Vagina (tissue), 2 donors: ENCODE measurements around the gene E2F6.

Experiments
- CTCF ChIP-seq, 3 experiments: fragments of 450-650 bp in 2 of 3; fragments of 200-600 bp in 1 of 3; sonication (generic) in 1 of 3; IDR thresholded peaks; one replicate each; pipeline ENCODE4 v1.5.1; 2017 to 2019; ENCODE audit warnings: antibody characterized with exemption in 3 of 3, mild to moderate bottlenecking in 2 of 3, moderate library complexity in 2 of 3
- POLR2A ChIP-seq, 2 donors: fragments of 450-650 bp; IDR thresholded peaks; one replicate each; pipeline ENCODE4 v1.6.1; 2017; ENCODE audit warnings: antibody characterized with exemption in 2 of 2, mild to moderate bottlenecking in 2 of 2, moderate library complexity in 2 of 2

GRCh38 chr2:11473659-11474433 is 7.9 kb upstream of the E2F6 start:
- TF ChIP-seq CTCF (IDR thresholded peaks at IDR 0.05), result no peak
- TF ChIP-seq POLR2A (IDR thresholded peaks at IDR 0.05), result no peak
